Activated CD4-positive, alpha-beta T cell treated with anti-CD3 and anti-CD28 coated beads, Interleukin-2, amount 50 U/mL, for 48 hours (primary cell): ENCODE measurements around the gene CCDC68.

Source experiments
- DNase-seq, 2 experiments: peaks; one replicate each; pipeline ENCODE4 v3.0.0-alpha.2; 2020

The CCDC68 gene

GRCh38 chr18:54960197-54960596 is 936 bp upstream of the CCDC68 start:
- no peak for DNase-seq

DNA sequence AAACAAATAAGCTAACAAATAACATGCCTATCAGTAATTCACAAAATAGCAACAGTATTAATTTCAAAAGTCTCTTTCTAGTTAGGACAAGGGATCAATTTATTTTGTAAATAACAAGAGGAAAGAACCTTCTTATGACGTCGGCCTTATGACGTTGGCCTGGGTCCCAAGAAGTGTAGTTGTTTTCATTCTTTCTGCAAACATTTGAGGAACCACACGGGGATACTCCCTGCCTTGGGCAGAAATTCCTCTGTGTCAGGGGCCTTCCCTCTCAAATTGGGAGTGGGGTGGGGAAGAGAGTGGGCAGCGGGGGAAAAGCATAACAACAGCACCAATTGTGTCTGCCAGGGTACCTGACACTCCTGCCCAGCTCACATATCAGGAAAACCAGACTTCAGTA is 1.3 kb downstream of the CCDC68 start:
- no peak for DNase-seq

DNA sequence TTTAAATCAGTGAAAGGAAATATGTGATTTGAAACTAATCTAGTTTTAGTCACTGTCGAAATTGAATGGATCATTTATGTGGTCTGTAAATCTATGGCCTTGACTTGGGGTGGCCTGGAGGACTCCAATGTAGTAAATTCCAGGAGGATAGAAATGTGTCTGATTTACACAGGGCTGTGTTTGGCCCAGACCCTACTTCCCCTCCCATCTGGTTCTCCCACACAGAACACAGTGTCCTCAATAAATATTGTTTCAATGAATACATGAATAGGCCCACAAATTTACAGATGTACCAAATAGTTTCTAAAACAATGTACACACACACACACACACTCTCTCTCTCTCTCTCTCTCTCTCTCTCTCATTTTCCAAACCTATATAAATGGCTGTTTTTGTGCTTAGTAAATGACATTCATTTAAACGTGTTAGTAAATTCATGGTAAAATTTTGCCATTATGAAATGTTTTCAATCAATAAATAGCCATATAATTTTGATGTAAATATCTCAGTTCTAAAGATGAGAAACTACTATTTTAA is 1.9 kb downstream of the CCDC68 start:
- no peak for DNase-seq

- no peak for DNase-seq
Observed at GRCh38 chr18:54956506-54956905, 2.8 kb downstream of the CCDC68 start.

DNA sequence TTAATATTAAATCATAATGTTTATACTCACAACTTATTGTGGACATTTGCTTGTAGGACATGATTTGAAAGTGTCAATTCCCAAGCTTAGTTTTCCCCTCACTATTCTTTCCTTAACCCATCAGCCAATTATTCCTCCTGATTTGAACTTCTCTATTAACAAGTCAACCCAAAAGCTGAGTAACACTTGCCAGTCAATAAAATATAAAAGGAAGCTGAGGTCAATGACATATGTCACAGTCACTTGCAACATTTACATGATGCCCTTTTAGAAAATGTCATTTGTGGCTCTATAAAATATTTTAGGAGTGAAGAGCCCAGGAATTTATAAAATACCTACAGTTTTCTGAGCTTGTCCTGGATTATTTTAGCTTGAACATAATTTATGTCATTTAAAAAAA is 7.2 kb downstream of the CCDC68 start:
- DNase-seq, result no peak

DNA sequence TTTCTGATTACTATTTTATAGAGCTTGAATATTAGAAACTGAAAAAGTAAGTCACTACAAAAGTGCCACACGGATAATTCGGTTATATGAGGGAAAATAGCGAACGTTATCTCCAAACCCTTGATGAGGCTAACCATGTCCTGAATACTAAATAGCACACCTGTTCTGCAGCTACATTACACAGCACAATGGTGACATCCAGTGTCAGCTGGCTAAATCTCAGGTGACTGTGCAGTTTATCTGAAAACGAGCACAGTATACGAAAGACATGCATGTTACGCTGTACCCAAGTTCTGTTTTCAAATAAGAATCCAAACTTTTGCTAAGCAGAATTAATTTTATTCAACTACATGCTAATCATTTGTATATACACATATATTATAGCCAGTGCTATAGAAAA is 9.0 kb downstream of the CCDC68 start:
- DNase-seq, result no peak

- no peak for DNase-seq
Observed at GRCh38 chr18:54949588-54949987, 9.7 kb downstream of the CCDC68 start.

GRCh38 chr18:54948350-54948837 is 10.9 kb downstream of the CCDC68 start:
- no peak for DNase-seq

- DNase-seq, result no peak
Observed at GRCh38 chr18:54947091-54947490, 12.2 kb downstream of the CCDC68 start.

GRCh38 chr18:54946149-54946581 is 13.1 kb downstream of the CCDC68 start:
- DNase-seq, result peak in 1 of 2 experiments; percentile 23

- no peak for DNase-seq
Observed at GRCh38 chr18:54945576-54946125, 13.6 kb downstream of the CCDC68 start.

GRCh38 chr18:54942569-54942968 is 16.7 kb downstream of the CCDC68 start:
- DNase-seq, result no peak

- DNase-seq, result no peak
Observed at GRCh38 chr18:54942144-54942543, 17.1 kb downstream of the CCDC68 start.

- DNase-seq, result no peak
Observed at GRCh38 chr18:54939361-54939917, 19.8 kb downstream of the CCDC68 start.

GRCh38 chr18:54938506-54938905 is 20.8 kb downstream of the CCDC68 start:
- DNase-seq, result no peak

GRCh38 chr18:54932472-54932871 is 26.8 kb downstream of the CCDC68 start:
- DNase-seq, result no peak

DNA sequence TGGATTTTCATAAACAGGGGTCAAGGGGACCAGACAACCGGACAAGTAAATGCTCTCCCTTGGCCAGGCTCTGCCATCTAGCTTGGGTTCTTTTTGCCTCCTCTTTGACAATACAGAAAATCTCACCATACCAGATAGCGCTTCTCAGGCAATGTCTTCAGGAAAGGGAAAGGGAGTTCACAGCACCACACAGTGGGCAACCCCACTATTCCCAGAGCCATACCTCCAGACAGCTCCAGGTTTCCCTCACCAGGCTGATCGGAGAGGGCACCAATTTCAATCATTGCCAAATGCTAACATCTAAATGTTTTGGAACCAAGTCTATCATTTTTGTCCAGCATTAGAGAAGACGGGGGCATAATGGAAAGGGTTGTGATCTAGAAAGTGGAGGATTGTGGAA is 28.1 kb downstream of the CCDC68 start:
- DNase-seq, result no peak

- no peak for DNase-seq
Observed at GRCh38 chr18:54928236-54928635, 31.0 kb downstream of the CCDC68 start.

DNA sequence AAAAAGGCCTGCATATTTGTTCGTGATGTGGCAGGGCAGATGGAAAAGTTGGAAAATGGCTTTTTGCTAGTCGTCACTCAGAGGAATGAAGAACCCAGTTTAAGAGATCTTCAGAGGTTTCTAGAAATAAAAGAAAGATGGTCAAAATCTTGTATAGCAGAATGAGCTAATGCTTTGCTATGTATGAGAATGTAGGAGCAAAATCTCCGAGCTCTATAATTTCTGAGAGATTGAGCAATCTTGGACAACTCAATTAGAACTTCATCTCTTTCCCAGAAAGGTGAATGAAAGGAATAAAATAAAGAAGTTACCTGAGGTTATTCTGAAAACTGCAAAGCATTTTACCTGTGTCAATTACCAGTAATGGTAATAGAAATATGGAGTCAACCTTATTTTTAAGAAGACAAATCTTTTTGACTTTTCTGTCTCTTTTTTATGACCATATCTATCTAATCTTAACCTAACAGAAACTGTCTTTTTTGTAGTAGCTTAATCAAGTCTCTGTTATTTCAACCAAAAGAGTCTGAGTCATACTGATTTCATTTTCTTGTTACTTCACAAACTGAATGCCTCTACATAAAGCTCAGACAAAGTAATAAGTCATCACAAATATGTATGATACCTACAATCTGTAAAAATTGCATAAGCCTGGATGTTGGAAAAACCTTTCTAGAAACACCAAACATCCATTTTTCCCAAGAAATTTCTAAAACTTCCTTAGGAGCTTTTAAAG is 32.5 kb downstream of the CCDC68 start:
- DNase-seq, result no peak

DNA sequence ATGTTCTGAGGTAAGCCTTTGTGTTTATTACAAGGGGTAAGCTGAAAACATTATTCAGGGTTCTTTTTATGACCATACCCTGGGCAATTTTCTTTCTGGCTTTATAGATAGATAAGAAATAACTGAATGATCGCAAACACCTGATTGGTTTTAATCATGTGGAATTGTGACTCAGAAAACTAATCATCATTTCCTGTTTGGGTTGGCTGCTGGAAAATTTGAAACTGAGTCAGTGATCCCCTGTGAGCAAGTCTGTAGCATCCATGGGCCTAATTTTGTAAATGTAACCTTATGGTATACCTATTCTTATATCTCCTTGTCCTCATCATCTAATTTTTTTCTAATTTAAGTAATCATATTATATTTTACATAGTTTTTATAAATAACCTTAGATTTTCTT is 34.3 kb downstream of the CCDC68 start:
- DNase-seq, result no peak

- no peak for DNase-seq
Observed at GRCh38 chr18:54923339-54923956, 35.8 kb downstream of the CCDC68 start.

GRCh38 chr18:54919412-54919811 is 39.8 kb downstream of the CCDC68 start:
- DNase-seq, result no peak

GRCh38 chr18:54918060-54918459 is 41.2 kb downstream of the CCDC68 start:
- DNase-seq, result no peak

- no peak for DNase-seq
Observed at GRCh38 chr18:54916507-54916906, 42.8 kb downstream of the CCDC68 start.
